ENCODE measurements around the gene NOTCH1.

DNA sequence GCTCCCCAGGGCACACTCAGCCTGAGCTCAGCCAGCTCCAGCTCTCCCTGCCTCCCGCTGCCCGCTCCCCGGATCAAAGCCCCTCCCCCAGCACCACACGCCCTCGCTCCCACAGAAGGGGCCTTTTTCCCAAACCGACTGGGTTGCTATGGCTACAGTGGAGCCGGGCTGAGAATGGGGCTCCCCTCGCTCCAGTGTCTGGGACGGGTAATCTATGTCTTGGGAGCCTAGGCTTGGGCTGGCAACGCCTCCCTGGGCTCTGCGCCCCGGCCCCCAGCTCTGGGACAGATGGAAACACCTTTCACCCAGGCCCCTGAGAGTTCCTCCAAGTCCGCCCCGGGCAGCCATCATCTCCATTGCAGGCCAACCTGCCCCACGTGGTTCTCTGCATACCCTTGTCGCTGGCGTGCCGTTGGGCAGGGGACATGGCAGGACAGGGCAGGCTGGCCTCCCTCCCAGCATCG is 29.6 kb downstream of the NOTCH1 start:
- TF ChIP-seq CTCF (IDR thresholded peaks at IDR 0.05) (no peak), POLR2A (IDR thresholded peaks at IDR 0.05) (no peak)

Measured in Peyer's patch (tissue), 4 donors.